GM21619 (cell line): ENCODE measurements around the gene DNAJC4.

Experiments
- ATAC-seq: cut with Tn5 transposase; IDR thresholded peaks from one replicate; pipeline ENCODE4 v1.9.1; 2021; ENCODE audit not compliant: unreplicated experiment

DNAJC4 gene

GRCh38 chr11:64243236-64243854, 13.0 kb downstream of the DNAJC4 start:
- no peak for ATAC-seq

- no peak for ATAC-seq
These were observed 13.8 kb downstream of the DNAJC4 start for GRCh38 chr11:64244107-64244506.

GRCh38 chr11:64244966-64245365, 14.6 kb downstream of the DNAJC4 start:
- ATAC-seq, result no peak

GRCh38 chr11:64245401-64245796, 15.1 kb downstream of the DNAJC4 start:
- ATAC-seq, result no peak

- no peak for ATAC-seq
These were observed 15.7 kb downstream of the DNAJC4 start for GRCh38 chr11:64245797-64246620.

- ATAC-seq, result peak; percentile 5
These were observed 16.2 kb downstream of the DNAJC4 start for GRCh38 chr11:64246621-64246870.

- ATAC-seq, result peak; percentile 30
These were observed 16.8 kb downstream of the DNAJC4 start, which contains the start of gene PPP1R14B for GRCh38 chr11:64246871-64247728. TSS of gene PPP1R14B (minus strand) at chr11:64246943. CDS start at chr11:64246673, 270 bp downstream.

GRCh38 chr11:64247729-64248531, 17.6 kb downstream of the DNAJC4 start:
- ATAC-seq, result no peak

- no peak for ATAC-seq
These were observed 18.2 kb downstream of the DNAJC4 start for GRCh38 chr11:64248578-64248977.

GRCh38 chr11:64249038-64249437, 18.7 kb downstream of the DNAJC4 start:
- ATAC-seq, result no peak

- ATAC-seq, result no peak
These were observed 19.4 kb downstream of the DNAJC4 start for GRCh38 chr11:64249563-64250414.

GRCh38 chr11:64250415-64251015, 20.2 kb downstream of the DNAJC4 start:
- no peak for ATAC-seq

GRCh38 chr11:64251016-64251752, 20.8 kb downstream of the DNAJC4 start, which contains the start of gene PLCB3:
TSS of gene PLCB3 (plus strand) at chr11:64251530. CDS start at chr11:64251650, 120 bp downstream.
- peak; percentile 32 for ATAC-seq

GRCh38 chr11:64251753-64252002, 21.3 kb downstream of the DNAJC4 start:
- no peak for ATAC-seq

- no peak for ATAC-seq
These were observed 21.9 kb downstream of the DNAJC4 start for GRCh38 chr11:64252003-64252872.

GRCh38 chr11:64253043-64253442, 22.7 kb downstream of the DNAJC4 start:
- no peak for ATAC-seq

- ATAC-seq, result no peak
These were observed 23.1 kb downstream of the DNAJC4 start for GRCh38 chr11:64253481-64253880.

- no peak for ATAC-seq
These were observed 24.0 kb downstream of the DNAJC4 start for GRCh38 chr11:64254326-64254725.
